HEK293 (cell line): Measurements from ENCODE around the gene DENND11.
A peak's percentile ranks its signal among the peaks of the same experiment; 100 is the strongest.

Source experiments
- CTCF ChIA-PET: fragments of 350-600 bp; formaldehyde crosslinking; extraction: SDS; loops from one replicate; lab custom pipeline; 2021; ENCODE audit warnings: antibody characterized with exemption; lab: Yijun Ruan, JAX
- POLR2A ChIA-PET: fragments of 300-600 bp; formaldehyde crosslinking; extraction: SDS; loops from one replicate; lab custom pipeline; 2020; ENCODE audit warnings: antibody characterized with exemption, inconsistent platforms; lab: Yijun Ruan, JAX
- H3K27ac ChIP-seq: fragments of 200-500 bp; sonication (Bioruptor generic); 2 replicates; pipeline ENCODE4 v1.5.1; 2014; ENCODE audit warnings: low read depth, low read length, control low read depth, inconsistent platforms; ENCODE audit errors: extremely low read depth
- H3K36me3 ChIP-seq, 2 experiments: fragments of 200-500 bp in 1 of 2; sonication (Bioruptor generic) in 1 of 2; 1 replicate in 1 of 2; 2 replicates in 1 of 2; pipeline ENCODE4 v1.5.1; 2014 to 2017; ENCODE audit warnings: inconsistent platforms in 2 of 2, low read length in 2 of 2; ENCODE audit not compliant: control insufficient read depth in 2 of 2, insufficient read depth in 1 of 2
- H3K4me1 ChIP-seq: fragments of 200-500 bp; sonication (Bioruptor generic); 2 replicates; pipeline ENCODE4 v1.5.1; 2014; ENCODE audit warnings: mild to moderate bottlenecking, low read length, inconsistent platforms; ENCODE audit not compliant: control insufficient read depth, insufficient read depth
- H3K4me3 ChIP-seq: 2 replicates; pipeline ENCODE4 v1.5.1; 2011; ENCODE audit warnings: low read depth, mild to moderate bottlenecking, control low read depth, low read length, moderate library complexity
- H3K9me3 ChIP-seq: fragments of 200-500 bp; sonication (Bioruptor generic); 2 replicates; pipeline ENCODE4 v1.5.1; 2014; ENCODE audit warnings: low read depth, low read length, inconsistent platforms; ENCODE audit not compliant: control insufficient read depth, insufficient read depth
- GLIS2 ChIP-seq: fragments of 450-650 bp; formaldehyde crosslinking; IDR thresholded peaks from 2 replicates; pipeline ENCODE4 v1.5.1; 2016; ENCODE audit warnings: missing biosample characterization, missing genetic modification characterization
- KLF8 ChIP-seq: fragments of 450-650 bp; formaldehyde crosslinking; IDR thresholded peaks from 2 replicates; pipeline ENCODE4 v1.5.1; 2016; ENCODE audit warnings: missing biosample characterization, missing genetic modification characterization
- YY2 ChIP-seq: fragments of 450-650 bp; formaldehyde crosslinking; IDR thresholded peaks from 2 replicates; pipeline ENCODE4 v1.5.1; 2016; ENCODE audit warnings: missing biosample characterization, missing genetic modification characterization
- ZBTB21 ChIP-seq: fragments of 450-650 bp; formaldehyde crosslinking; IDR thresholded peaks from 2 replicates; pipeline ENCODE4 v1.5.1; 2017; ENCODE audit warnings: missing biosample characterization, missing genetic modification characterization
- ZBTB48 ChIP-seq: fragments of 450-650 bp; formaldehyde crosslinking; IDR thresholded peaks from 2 replicates; pipeline ENCODE4 v1.5.1; 2016; ENCODE audit warnings: missing biosample characterization, missing genetic modification characterization
- ZNF114 ChIP-seq: fragments of 450-650 bp; formaldehyde crosslinking; IDR thresholded peaks from 2 replicates; pipeline ENCODE4 v1.5.0; 2017; ENCODE audit warnings: missing biosample characterization, missing genetic modification characterization
- ZNF239 ChIP-seq: fragments of 450-650 bp; formaldehyde crosslinking; IDR thresholded peaks from 2 replicates; pipeline ENCODE4 v1.5.1; 2016; ENCODE audit warnings: missing biosample characterization, missing genetic modification characterization
- ZNF341 ChIP-seq: fragments of 450-650 bp; formaldehyde crosslinking; IDR thresholded peaks from 2 replicates; pipeline ENCODE4; 2016; ENCODE audit warnings: low read depth, missing biosample characterization, missing genetic modification characterization
- ZNF513 ChIP-seq: fragments of 450-650 bp; IDR thresholded peaks from 2 replicates; pipeline ENCODE4 v1.5.1; 2018; ENCODE audit warnings: missing biosample characterization, missing genetic modification characterization
- ZNF624 ChIP-seq: fragments of 450-650 bp; formaldehyde crosslinking; IDR thresholded peaks from 2 replicates; pipeline ENCODE4 v1.5.1; 2017; ENCODE audit warnings: missing biosample characterization, missing genetic modification characterization
- ZNF704 ChIP-seq: fragments of 450-650 bp; formaldehyde crosslinking; IDR thresholded peaks from 2 replicates; pipeline ENCODE4 v1.5.1; 2016; ENCODE audit warnings: missing biosample characterization, missing genetic modification characterization
- TF ChIP-seq, protein P1 (sequence below): fragments of 450-650 bp; formaldehyde crosslinking; optimal IDR thresholded peaks from 2 replicates; pipeline ENCODE3; 2016; ENCODE audit warnings: missing biosample characterization, mild to moderate bottlenecking, missing genetic modification characterization
- TF ChIP-seq, protein P2 (sequence below): fragments of 450-650 bp; formaldehyde crosslinking; IDR thresholded peaks from 2 replicates; pipeline ENCODE4 v1.5.1; 2016; ENCODE audit warnings: missing biosample characterization, missing genetic modification characterization

The DENND11 gene

GRCh38 chr7:141742229-141742628, 40.3 kb upstream of the DENND11 start:
- POLR2A ChIA-PET, result no interaction called here
- H3K9me3 ChIP-seq, result no peaks in the 10 kb centered on the region
- TF ChIP-seq, protein P1, sequence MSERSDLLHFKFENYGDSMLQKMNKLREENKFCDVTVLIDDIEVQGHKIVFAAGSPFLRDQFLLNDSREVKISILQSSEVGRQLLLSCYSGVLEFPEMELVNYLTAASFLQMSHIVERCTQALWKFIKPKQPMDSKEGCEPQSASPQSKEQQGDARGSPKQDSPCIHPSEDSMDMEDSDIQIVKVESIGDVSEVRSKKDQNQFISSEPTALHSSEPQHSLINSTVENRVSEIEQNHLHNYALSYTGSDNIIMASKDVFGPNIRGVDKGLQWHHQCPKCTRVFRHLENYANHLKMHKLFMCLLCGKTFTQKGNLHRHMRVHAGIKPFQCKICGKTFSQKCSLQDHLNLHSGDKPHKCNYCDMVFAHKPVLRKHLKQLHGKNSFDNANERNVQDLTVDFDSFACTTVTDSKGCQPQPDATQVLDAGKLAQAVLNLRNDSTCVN (tag by site-specific recombination), result no peak
- TF ChIP-seq ZNF704, result no peak
- TF ChIP-seq ZNF341, result no peak
- TF ChIP-seq ZNF239 (tag by site-specific recombination), result no peak
- TF ChIP-seq ZBTB21, result no peak
- TF ChIP-seq KLF8 (tag by site-specific recombination), result no peak
- TF ChIP-seq, protein P2, sequence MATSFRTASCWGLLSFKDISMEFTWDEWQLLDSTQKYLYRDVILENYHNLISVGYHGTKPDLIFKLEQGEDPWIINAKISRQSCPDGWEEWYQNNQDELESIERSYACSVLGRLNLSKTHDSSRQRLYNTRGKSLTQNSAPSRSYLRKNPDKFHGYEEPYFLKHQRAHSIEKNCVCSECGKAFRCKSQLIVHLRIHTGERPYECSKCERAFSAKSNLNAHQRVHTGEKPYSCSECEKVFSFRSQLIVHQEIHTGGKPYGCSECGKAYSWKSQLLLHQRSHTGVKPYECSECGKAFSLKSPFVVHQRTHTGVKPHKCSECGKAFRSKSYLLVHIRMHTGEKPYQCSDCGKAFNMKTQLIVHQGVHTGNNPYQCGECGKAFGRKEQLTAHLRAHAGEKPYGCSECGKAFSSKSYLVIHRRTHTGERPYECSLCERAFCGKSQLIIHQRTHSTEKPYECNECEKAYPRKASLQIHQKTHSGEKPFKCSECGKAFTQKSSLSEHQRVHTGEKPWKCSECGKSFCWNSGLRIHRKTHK (tag by site-specific recombination), result no peak
- no peaks in the 10 kb centered on the region for H3K4me1 ChIP-seq
- no peak overlapping the region for H3K27ac ChIP-seq
- H3K36me3 ChIP-seq, result peaks cover 40 to 73% of the 10 kb centered on the region in 2 experiments
- CTCF ChIA-PET, result interaction anchor here (1.0 to 2.1 kb wide), 3 partner anchors 12 to 88 kb away, joined by 3 to 8 read pairs (median 6); no protein-coding TSS in a partner anchor
- no peak overlapping the region for H3K4me3 ChIP-seq

DNA sequence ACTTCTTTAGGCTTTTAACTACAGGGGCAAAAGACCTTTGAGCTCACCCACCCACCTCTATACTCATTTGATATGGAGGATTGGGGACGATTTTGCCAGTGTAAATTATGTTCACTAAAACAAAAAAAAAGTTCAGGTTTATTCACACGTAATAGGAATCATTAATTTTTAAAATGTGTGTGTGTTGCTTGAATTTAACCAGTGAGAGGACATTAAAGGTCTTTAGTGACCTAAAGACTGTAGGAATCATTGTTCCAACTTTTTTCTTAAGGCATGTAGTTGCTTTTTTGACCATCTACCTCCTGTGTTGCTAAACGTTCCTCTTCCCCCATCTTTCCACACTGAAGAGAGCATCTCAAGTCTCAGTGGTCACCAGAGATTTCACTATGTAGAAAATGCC, 37.3 kb upstream of the DENND11 start:
- no peak for TF ChIP-seq ZNF624 (tag by site-specific recombination)

DNA sequence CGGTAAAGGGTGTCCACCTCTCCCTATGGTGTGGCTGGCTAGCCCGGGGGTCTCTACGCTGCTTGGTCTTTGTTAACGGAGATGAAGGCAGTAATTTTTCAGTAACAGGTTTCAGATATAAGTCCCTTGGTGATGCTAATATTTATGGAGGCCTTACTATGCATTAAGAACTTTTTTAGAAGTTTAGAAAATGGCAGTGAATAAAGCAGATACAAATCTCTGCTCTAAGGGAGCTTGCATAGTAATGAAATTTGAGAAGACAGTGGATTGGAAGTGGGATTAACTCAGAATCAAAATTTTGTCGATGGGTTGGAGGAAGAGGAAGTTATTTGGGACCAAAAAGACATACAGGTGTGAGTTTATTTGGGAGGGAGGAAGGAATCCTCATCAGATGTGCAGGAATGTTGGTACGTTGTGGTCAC, 36.6 kb upstream of the DENND11 start:
- H3K27ac ChIP-seq, result no peak overlapping the region
- POLR2A ChIA-PET, result interaction anchor here (0.7 to 1.8 kb wide), 6 partner anchors 11 to 188 kb away, joined by 3 to 12 read pairs (median 5); partner anchors contain the start of gene DENND11
- H3K4me3 ChIP-seq, result peak overlapping the region; percentile 64
- H3K4me1 ChIP-seq, result no peaks in the 10 kb centered on the region
- CTCF ChIA-PET, result interaction anchor here (0.7 to 3.0 kb wide), 17 partner anchors 9 to 1172 kb away, joined by 3 to 23 read pairs (median 4); partner anchors contain the start of genes DENND11 and WEE2
- H3K36me3 ChIP-seq, result peaks cover 6 to 41% of the 10 kb centered on the region in 2 experiments
- 0 out of 2 replicates have a peak, but pooled peaks have one; percentile 27 for TF ChIP-seq YY2 (tag by site-specific recombination)
- no peak for TF ChIP-seq ZNF114 (tag by site-specific recombination)
- peak; percentile 38; the same call in 1 of the 2 replicates for TF ChIP-seq GLIS2 (tag by site-specific recombination)
- TF ChIP-seq ZNF513 (tag by site-specific recombination), result peak; percentile 45; the same call in 1 of the 2 replicates
- 0 out of 2 replicates have a peak, but pooled peaks have one; percentile 14 for TF ChIP-seq ZBTB48 (tag by site-specific recombination)
- H3K9me3 ChIP-seq, result no peaks in the 10 kb centered on the region

More for the DNA sequence above, 37.3 kb upstream of the DENND11 start:
- Histone ChIP-seq H3K27ac (no peak overlapping the region), H3K4me3 (peak overlapping the region; percentile 64), H3K9me3 (no peaks in the 10 kb centered on the region), H3K36me3 (peaks cover 12 to 48% of the 10 kb centered on the region in 2 experiments), H3K4me1 (no peaks in the 10 kb centered on the region)
- POLR2A ChIA-PET, result interaction anchor here (1.4 to 1.8 kb wide), 3 partner anchors 11 to 189 kb away, joined by 3 to 12 read pairs (median 4); partner anchors contain the start of gene DENND11
- CTCF ChIA-PET, result interaction anchor here (0.6 to 3.0 kb wide), 7 partner anchors 11 to 1191 kb away, joined by 3 to 23 read pairs (median 6); partner anchors contain the start of genes DENND11 and WEE2
